Measurements from ENCODE around the gene PIK3CG.

- no peak for TF ChIP-seq CTCF (IDR thresholded peaks at IDR 0.05)
- no peak for TF ChIP-seq POLR2A (IDR thresholded peaks at IDR 0.05)
Observed at GRCh38 chr7:106918991-106919390, 53.9 kb downstream of the PIK3CG start.
